ENCODE results near the gene NOS1AP.

- TF ChIP-seq CREM (CRISPR knock-in tag; IDR thresholded peaks at IDR 0.05) = no peak
- TF ChIP-seq, protein P1, sequence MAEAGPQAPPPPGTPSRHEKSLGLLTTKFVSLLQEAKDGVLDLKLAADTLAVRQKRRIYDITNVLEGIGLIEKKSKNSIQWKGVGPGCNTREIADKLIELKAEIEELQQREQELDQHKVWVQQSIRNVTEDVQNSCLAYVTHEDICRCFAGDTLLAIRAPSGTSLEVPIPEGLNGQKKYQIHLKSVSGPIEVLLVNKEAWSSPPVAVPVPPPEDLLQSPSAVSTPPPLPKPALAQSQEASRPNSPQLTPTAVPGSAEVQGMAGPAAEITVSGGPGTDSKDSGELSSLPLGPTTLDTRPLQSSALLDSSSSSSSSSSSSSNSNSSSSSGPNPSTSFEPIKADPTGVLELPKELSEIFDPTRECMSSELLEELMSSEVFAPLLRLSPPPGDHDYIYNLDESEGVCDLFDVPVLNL (CRISPR knock-in tag; IDR thresholded peaks at IDR 0.05; ENCODE audit: borderline replicate concordance, low read depth) = no peak
- TF ChIP-seq CREB1 (CRISPR knock-in tag; IDR thresholded peaks at IDR 0.05) = no peak
- TF ChIP-seq, protein P2, sequence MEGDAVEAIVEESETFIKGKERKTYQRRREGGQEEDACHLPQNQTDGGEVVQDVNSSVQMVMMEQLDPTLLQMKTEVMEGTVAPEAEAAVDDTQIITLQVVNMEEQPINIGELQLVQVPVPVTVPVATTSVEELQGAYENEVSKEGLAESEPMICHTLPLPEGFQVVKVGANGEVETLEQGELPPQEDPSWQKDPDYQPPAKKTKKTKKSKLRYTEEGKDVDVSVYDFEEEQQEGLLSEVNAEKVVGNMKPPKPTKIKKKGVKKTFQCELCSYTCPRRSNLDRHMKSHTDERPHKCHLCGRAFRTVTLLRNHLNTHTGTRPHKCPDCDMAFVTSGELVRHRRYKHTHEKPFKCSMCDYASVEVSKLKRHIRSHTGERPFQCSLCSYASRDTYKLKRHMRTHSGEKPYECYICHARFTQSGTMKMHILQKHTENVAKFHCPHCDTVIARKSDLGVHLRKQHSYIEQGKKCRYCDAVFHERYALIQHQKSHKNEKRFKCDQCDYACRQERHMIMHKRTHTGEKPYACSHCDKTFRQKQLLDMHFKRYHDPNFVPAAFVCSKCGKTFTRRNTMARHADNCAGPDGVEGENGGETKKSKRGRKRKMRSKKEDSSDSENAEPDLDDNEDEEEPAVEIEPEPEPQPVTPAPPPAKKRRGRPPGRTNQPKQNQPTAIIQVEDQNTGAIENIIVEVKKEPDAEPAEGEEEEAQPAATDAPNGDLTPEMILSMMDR (IDR thresholded peaks at IDR 0.05) = no peak
- TF ChIP-seq TCF7 (CRISPR knock-in tag; IDR thresholded peaks at IDR 0.05; ENCODE audit: low read depth) = no peak
- no peak for TF ChIP-seq SMAD3 (CRISPR knock-in tag; IDR thresholded peaks at IDR 0.05; ENCODE audit: borderline replicate concordance)
- no peak for TF ChIP-seq ZNF263 (CRISPR knock-in tag; IDR thresholded peaks at IDR 0.05; ENCODE audit: low read depth)
- TF ChIP-seq RORB (CRISPR knock-in tag; IDR thresholded peaks at IDR 0.05) = no peak
- TF ChIP-seq, protein P3, sequence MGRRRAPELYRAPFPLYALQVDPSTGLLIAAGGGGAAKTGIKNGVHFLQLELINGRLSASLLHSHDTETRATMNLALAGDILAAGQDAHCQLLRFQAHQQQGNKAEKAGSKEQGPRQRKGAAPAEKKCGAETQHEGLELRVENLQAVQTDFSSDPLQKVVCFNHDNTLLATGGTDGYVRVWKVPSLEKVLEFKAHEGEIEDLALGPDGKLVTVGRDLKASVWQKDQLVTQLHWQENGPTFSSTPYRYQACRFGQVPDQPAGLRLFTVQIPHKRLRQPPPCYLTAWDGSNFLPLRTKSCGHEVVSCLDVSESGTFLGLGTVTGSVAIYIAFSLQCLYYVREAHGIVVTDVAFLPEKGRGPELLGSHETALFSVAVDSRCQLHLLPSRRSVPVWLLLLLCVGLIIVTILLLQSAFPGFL (CRISPR knock-in tag; IDR thresholded peaks at IDR 0.05; ENCODE audit: borderline replicate concordance) = no peak
- TF ChIP-seq, protein P4, sequence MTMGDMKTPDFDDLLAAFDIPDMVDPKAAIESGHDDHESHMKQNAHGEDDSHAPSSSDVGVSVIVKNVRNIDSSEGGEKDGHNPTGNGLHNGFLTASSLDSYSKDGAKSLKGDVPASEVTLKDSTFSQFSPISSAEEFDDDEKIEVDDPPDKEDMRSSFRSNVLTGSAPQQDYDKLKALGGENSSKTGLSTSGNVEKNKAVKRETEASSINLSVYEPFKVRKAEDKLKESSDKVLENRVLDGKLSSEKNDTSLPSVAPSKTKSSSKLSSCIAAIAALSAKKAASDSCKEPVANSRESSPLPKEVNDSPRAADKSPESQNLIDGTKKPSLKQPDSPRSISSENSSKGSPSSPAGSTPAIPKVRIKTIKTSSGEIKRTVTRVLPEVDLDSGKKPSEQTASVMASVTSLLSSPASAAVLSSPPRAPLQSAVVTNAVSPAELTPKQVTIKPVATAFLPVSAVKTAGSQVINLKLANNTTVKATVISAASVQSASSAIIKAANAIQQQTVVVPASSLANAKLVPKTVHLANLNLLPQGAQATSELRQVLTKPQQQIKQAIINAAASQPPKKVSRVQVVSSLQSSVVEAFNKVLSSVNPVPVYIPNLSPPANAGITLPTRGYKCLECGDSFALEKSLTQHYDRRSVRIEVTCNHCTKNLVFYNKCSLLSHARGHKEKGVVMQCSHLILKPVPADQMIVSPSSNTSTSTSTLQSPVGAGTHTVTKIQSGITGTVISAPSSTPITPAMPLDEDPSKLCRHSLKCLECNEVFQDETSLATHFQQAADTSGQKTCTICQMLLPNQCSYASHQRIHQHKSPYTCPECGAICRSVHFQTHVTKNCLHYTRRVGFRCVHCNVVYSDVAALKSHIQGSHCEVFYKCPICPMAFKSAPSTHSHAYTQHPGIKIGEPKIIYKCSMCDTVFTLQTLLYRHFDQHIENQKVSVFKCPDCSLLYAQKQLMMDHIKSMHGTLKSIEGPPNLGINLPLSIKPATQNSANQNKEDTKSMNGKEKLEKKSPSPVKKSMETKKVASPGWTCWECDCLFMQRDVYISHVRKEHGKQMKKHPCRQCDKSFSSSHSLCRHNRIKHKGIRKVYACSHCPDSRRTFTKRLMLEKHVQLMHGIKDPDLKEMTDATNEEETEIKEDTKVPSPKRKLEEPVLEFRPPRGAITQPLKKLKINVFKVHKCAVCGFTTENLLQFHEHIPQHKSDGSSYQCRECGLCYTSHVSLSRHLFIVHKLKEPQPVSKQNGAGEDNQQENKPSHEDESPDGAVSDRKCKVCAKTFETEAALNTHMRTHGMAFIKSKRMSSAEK (CRISPR knock-in tag; IDR thresholded peaks at IDR 0.05; ENCODE audit: borderline replicate concordance) = no peak
- TF ChIP-seq ATF1 (CRISPR knock-in tag; IDR thresholded peaks at IDR 0.05) = no peak
- TF ChIP-seq, protein P5, sequence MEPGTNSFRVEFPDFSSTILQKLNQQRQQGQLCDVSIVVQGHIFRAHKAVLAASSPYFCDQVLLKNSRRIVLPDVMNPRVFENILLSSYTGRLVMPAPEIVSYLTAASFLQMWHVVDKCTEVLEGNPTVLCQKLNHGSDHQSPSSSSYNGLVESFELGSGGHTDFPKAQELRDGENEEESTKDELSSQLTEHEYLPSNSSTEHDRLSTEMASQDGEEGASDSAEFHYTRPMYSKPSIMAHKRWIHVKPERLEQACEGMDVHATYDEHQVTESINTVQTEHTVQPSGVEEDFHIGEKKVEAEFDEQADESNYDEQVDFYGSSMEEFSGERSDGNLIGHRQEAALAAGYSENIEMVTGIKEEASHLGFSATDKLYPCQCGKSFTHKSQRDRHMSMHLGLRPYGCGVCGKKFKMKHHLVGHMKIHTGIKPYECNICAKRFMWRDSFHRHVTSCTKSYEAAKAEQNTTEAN (CRISPR knock-in tag; IDR thresholded peaks at IDR 0.05) = no peak
- TF ChIP-seq NFYB (CRISPR knock-in tag; conservative IDR thresholded peaks at IDR 0.05; ENCODE audit: low read depth) = no peak
- TF ChIP-seq IRF2 (CRISPR knock-in tag; IDR thresholded peaks at IDR 0.05; ENCODE audit: borderline replicate concordance, low read depth) = no peak
Observed at GRCh38 chr1:162142968-162143367, 73.5 kb downstream of the NOS1AP start.

All from WTC11 (cell line).